Mesenchymal stem cell (in vitro differentiated cells and primary cell): ENCODE results near the gene PCNX2.

Source experiments
- DNase-seq: peaks from one replicate; pipeline ENCODE4 v3.0.0-alpha.2; 2013
- H2AFZ ChIP-seq: one replicate; pipeline ENCODE4 v1.6.1; 2013; ENCODE audit warnings: low read depth, mild to moderate bottlenecking, control low read depth, inconsistent platforms, low read length, moderate library complexity
- H2AK5ac ChIP-seq: 2 replicates; pipeline ENCODE4 v1.6.1; 2013; ENCODE audit warnings: low read length, moderate library complexity, mild to moderate bottlenecking, inconsistent platforms; ENCODE audit not compliant: severe bottlenecking
- H2BK120ac ChIP-seq: one replicate; pipeline ENCODE4 v1.6.1; 2013; ENCODE audit warnings: low read depth, mild to moderate bottlenecking, inconsistent platforms, low read length, moderate library complexity
- H2BK12ac ChIP-seq, 2 experiments: one replicate each; pipeline ENCODE4 v1.6.1; 2013; ENCODE audit warnings: inconsistent platforms in 2 of 2, low read length in 2 of 2, mild to moderate bottlenecking in 2 of 2, moderate library complexity in 2 of 2, control low read depth in 1 of 2
- H2BK15ac ChIP-seq: one replicate; pipeline ENCODE4 v1.6.1; 2013; ENCODE audit warnings: mild to moderate bottlenecking, low read depth, inconsistent platforms; ENCODE audit not compliant: poor library complexity, severe bottlenecking
- H2BK5ac ChIP-seq: 2 replicates; pipeline ENCODE4 v1.6.1; 2013; ENCODE audit warnings: low read depth, mild to moderate bottlenecking, low read length, control low read depth, inconsistent platforms; ENCODE audit not compliant: poor library complexity, severe bottlenecking
- H3K14ac ChIP-seq, 2 experiments: one replicate each; pipeline ENCODE4 v1.6.1; 2013; ENCODE audit warnings: inconsistent platforms in 2 of 2, low read length in 2 of 2, control low read depth in 1 of 2, mild to moderate bottlenecking in 1 of 2, moderate library complexity in 1 of 2
- H3K18ac ChIP-seq, 2 experiments: one replicate each; pipeline ENCODE4 v1.6.1; 2013; ENCODE audit warnings: inconsistent platforms in 2 of 2, low read length in 2 of 2, control low read depth in 1 of 2, low read depth in 1 of 2, mild to moderate bottlenecking in 1 of 2
- H3K23ac ChIP-seq, 2 experiments: one replicate each; pipeline ENCODE4 v1.6.1; 2013; ENCODE audit warnings: inconsistent platforms in 2 of 2, low read length in 2 of 2, mild to moderate bottlenecking in 2 of 2, moderate library complexity in 2 of 2, control low read depth in 1 of 2
- H3K27ac ChIP-seq: 2 replicates; pipeline ENCODE4 v1.5.1; 2013; ENCODE audit warnings: mild to moderate bottlenecking, moderate library complexity, low read length, control low read depth, inconsistent platforms; ENCODE audit not compliant: poor library complexity, severe bottlenecking
- H3K27me3 ChIP-seq, 2 experiments: 2 replicates each; pipeline versions ENCODE4 v1.6.1 to v1.7.0; 2013; ENCODE audit warnings: low read length in 2 of 2, mild to moderate bottlenecking in 2 of 2, moderate library complexity in 2 of 2, control low read depth in 1 of 2, inconsistent platforms in 1 of 2; ENCODE audit not compliant: control insufficient read depth in 1 of 2, insufficient read depth in 1 of 2
- H3K36me3 ChIP-seq, 2 experiments: 2 replicates each; pipeline versions ENCODE4 v1.6.1 to v1.7.0; 2013; ENCODE audit warnings: low read length in 2 of 2, control low read depth in 1 of 2, inconsistent platforms in 1 of 2, low read depth in 1 of 2, mild to moderate bottlenecking in 1 of 2; ENCODE audit not compliant: insufficient read depth in 2 of 2, control insufficient read depth in 1 of 2
- H3K4ac ChIP-seq, 2 experiments: one replicate each; pipeline ENCODE4 v1.6.1; 2013; ENCODE audit warnings: inconsistent platforms in 2 of 2, low read length in 2 of 2, mild to moderate bottlenecking in 2 of 2, moderate library complexity in 2 of 2, control low read depth in 1 of 2, low read depth in 1 of 2
- H3K4me1 ChIP-seq: 2 replicates; pipeline ENCODE4 v1.6.1; 2013; ENCODE audit warnings: low read depth, low read length, control low read depth; ENCODE audit not compliant: control insufficient read depth, insufficient read depth
- H3K4me2 ChIP-seq: 2 replicates; pipeline ENCODE4 v1.6.1; 2013; ENCODE audit warnings: low read length, mild to moderate bottlenecking, inconsistent platforms; ENCODE audit not compliant: poor library complexity, severe bottlenecking
- H3K4me3 ChIP-seq, 2 experiments: 2 replicates each; pipeline versions ENCODE4 v1.5.1 to v1.7.0; 2013; ENCODE audit warnings: low read length in 2 of 2, mild to moderate bottlenecking in 2 of 2, control low read depth in 1 of 2, low read depth in 1 of 2; ENCODE audit not compliant: insufficient read depth in 1 of 2
- H3K79me1 ChIP-seq: replicated peaks from 2 replicates; pipeline ENCODE4 v1.6.1; 2013; ENCODE audit warnings: mild to moderate bottlenecking, control low read depth, low read length, inconsistent platforms; ENCODE audit not compliant: poor library complexity, severe bottlenecking
- H3K9ac ChIP-seq: 2 replicates; pipeline ENCODE4 v1.7.0; 2013; ENCODE audit warnings: mild to moderate bottlenecking, low read length, moderate library complexity
- H3K9me3 ChIP-seq: 2 replicates; pipeline ENCODE4 v1.7.0; 2013; ENCODE audit warnings: mild to moderate bottlenecking, low read length; ENCODE audit not compliant: control insufficient read depth
- H4K8ac ChIP-seq: one replicate; pipeline ENCODE4 v1.6.1; 2013; ENCODE audit warnings: inconsistent platforms, mild to moderate bottlenecking, low read length, moderate library complexity
- H4K91ac ChIP-seq: one replicate; pipeline ENCODE4 v1.6.1; 2013; ENCODE audit warnings: mild to moderate bottlenecking, low read length, inconsistent platforms
- WGBS: methylation state at CpG from one replicate; pipeline ENCODE4 v1.1.7; 2013; ENCODE audit warnings: mixed read lengths; 5-methylcytosine and 5-hydroxymethylcytosine counted together

The PCNX2 gene

DNA sequence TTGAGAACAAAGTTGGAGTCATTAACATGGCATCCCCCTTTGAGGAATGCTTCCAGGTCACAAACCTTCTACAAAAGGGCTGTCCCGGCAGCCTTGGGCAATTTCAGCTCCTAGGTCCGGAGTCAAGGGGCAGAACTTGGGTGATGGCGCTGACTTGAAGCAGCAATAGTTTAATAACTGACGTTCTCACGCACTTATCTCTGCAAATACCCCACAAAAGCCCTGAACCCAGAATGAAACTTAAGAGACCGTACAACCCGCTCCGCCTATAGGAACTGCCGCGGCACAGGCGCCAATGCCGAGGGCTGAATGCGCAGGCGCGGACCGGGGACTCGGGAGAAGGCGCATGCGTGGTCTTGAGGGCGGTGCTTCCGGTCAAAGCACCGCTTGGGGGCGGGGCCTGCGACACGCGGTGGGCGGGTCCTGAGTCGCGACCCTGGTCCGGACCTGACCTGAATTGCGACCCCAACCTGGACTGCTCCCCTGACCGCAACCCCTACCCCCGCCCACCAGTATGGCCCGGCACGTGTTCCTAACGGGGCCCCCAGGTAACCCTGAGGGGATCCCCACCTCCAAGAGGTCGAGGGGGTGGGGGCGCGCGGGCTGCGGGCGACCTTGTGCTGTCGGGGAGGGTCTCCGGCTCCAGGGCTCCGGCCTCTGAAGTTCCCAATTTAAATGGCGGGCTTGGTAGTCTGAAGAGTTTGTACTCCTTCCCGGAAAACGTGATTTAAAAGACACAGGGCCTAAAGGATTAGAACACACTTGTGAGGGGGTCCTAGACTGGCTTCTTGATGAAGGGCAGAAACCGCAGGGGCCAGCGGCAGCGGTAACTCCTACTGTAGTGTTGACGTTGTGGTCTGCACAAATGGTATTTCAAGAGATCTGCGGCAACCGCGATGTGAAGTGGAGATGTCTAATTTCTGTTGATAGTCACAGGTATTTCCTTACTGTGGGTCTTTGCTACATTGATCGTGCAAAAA is 345.0 kb downstream of the PCNX2 start, which contains the start of gene NTPCR:
NTPCR (plus strand) TSS at position 415 of the 980 bp plus-strand sequence; CDS start at position 515, 100 bp downstream.
- H3K4me3 ChIP-seq, result peak within 1 kb of the TSS; percentile 87 to 89
- H2AFZ ChIP-seq, result peak within 1 kb of the TSS; percentile 75
- H2BK15ac ChIP-seq, result peak within 1 kb of the TSS; percentile 97
- peaks cover 3% of the 10 kb centered on the region for H3K4me1 ChIP-seq
- H3K18ac ChIP-seq, result peak within 1 kb of the TSS; percentile 81 to 93
- peak within 1 kb of the TSS; percentile 95 for H4K8ac ChIP-seq
- peak within 1 kb of the TSS; percentile 91 for H3K9ac ChIP-seq
- H3K79me1 ChIP-seq, result peaks cover 5% of the 10 kb centered on the region
- H3K9me3 ChIP-seq, result no peaks in the 10 kb centered on the region
- H2BK120ac ChIP-seq, result peak within 1 kb of the TSS; percentile 92
- peak within 1 kb of the TSS; percentile 73 for H3K4me2 ChIP-seq
- peak within 1 kb of the TSS; percentile 90 for H2BK5ac ChIP-seq
- DNase-seq, result peak; percentile 91
- H3K36me3 ChIP-seq, result no peaks in the 10 kb centered on the region
- H2AK5ac ChIP-seq, result peak within 1 kb of the TSS; percentile 81
- H2BK12ac ChIP-seq, result peak within 1 kb of the TSS in 1 of 2 experiments; percentile 35
- no peak within 1 kb of the TSS for H3K14ac ChIP-seq
- H3K23ac ChIP-seq, result no peak within 1 kb of the TSS
- peak within 1 kb of the TSS; percentile 98 for H3K27ac ChIP-seq
- WGBS, result 1% methylated on average over 53 of the region's 56 CpGs
- no peaks in the 10 kb centered on the region for H3K27me3 ChIP-seq
- H4K91ac ChIP-seq, result peak within 1 kb of the TSS; percentile 92
- peak within 1 kb of the TSS; percentile 71 to 82 for H3K4ac ChIP-seq

- Histone ChIP-seq H4K8ac (peak overlapping the region; percentile 95), H2AFZ (peak overlapping the region; percentile 60), H3K27ac (peak overlapping the region; percentile 98), H3K9ac (peak overlapping the region; percentile 91), H3K4me2 (peak overlapping the region; percentile 73), H3K4me1 (peaks cover 3% of the 10 kb centered on the region), H2BK120ac (no peak overlapping the region), H3K27me3 (no peaks in the 10 kb centered on the region), H3K79me1 (peaks cover 5% of the 10 kb centered on the region), H3K4me3 (peak overlapping the region in 1 of 2 experiments; percentile 89), H3K18ac (peak overlapping the region; percentile 34 to 75), H3K36me3 (no peaks in the 10 kb centered on the region), H2BK12ac (peak overlapping the region in 1 of 2 experiments; percentile 35), H3K9me3 (no peaks in the 10 kb centered on the region), H2AK5ac (peak overlapping the region; percentile 81), H3K4ac (peak overlapping the region in 1 of 2 experiments; percentile 82), H3K14ac (no peak overlapping the region), H4K91ac (no peak overlapping the region), H2BK15ac (no peak overlapping the region), H3K23ac (no peak overlapping the region), H2BK5ac (peak overlapping the region; percentile 90)
- 95% methylated on average over 5 of the region's 5 CpGs for WGBS
- no peak for DNase-seq
These were observed 345.8 kb downstream of the PCNX2 start for GRCh38 chr1:232949636-232950196.

GRCh38 chr1:232944347-232944746 is 351.2 kb downstream of the PCNX2 start:
- no peak for DNase-seq
- Histone ChIP-seq H3K23ac (no peak overlapping the region), H3K9ac (no peak overlapping the region), H2AFZ (no peak overlapping the region), H3K4me1 (no peaks in the 10 kb centered on the region), H3K9me3 (no peaks in the 10 kb centered on the region), H2AK5ac (no peak overlapping the region), H3K4me3 (no peak overlapping the region), H2BK5ac (no peak overlapping the region), H2BK12ac (no peak overlapping the region), H3K36me3 (no peaks in the 10 kb centered on the region), H3K79me1 (peaks cover under 1% of the 10 kb centered on the region), H3K27ac (no peak overlapping the region), H3K4me2 (no peak overlapping the region), H2BK15ac (no peak overlapping the region), H2BK120ac (no peak overlapping the region), H3K18ac (no peak overlapping the region), H3K14ac (no peak overlapping the region), H4K8ac (no peak overlapping the region), H3K27me3 (no peaks in the 10 kb centered on the region), H4K91ac (no peak overlapping the region), H3K4ac (no peak overlapping the region)
- 88% methylated on average over 4 of the region's 5 CpGs for WGBS

- Histone ChIP-seq H3K4me1 (no peaks in the 10 kb centered on the region), H2BK12ac (no peak overlapping the region), H2BK5ac (no peak overlapping the region), H3K36me3 (no peaks in the 10 kb centered on the region), H4K91ac (no peak overlapping the region), H3K27ac (no peak overlapping the region), H3K4me2 (no peak overlapping the region), H2BK120ac (no peak overlapping the region), H3K18ac (no peak overlapping the region), H2AFZ (no peak overlapping the region), H3K14ac (no peak overlapping the region), H3K23ac (no peak overlapping the region), H3K79me1 (no peaks in the 10 kb centered on the region), H3K9ac (no peak overlapping the region), H2BK15ac (no peak overlapping the region), H3K9me3 (no peaks in the 10 kb centered on the region), H4K8ac (no peak overlapping the region), H3K27me3 (no peaks in the 10 kb centered on the region), H3K4me3 (no peak overlapping the region), H2AK5ac (no peak overlapping the region), H3K4ac (no peak overlapping the region)
- DNase-seq, result no peak
- 65% methylated on average over 9 of the region's 9 CpGs for WGBS
These were observed 351.8 kb downstream of the PCNX2 start for GRCh38 chr1:232943679-232944252.
